CD4-positive, alpha-beta T cell treated with Interleukin-1 beta for 1 hour (primary cell): Measurements from ENCODE around the gene KRT9.

Source experiments
- DNase-seq, 2 donors: peaks; one replicate each; pipeline ENCODE4 v3.0.0-alpha.2; 2020 to 2022

The KRT9 gene

DNA sequence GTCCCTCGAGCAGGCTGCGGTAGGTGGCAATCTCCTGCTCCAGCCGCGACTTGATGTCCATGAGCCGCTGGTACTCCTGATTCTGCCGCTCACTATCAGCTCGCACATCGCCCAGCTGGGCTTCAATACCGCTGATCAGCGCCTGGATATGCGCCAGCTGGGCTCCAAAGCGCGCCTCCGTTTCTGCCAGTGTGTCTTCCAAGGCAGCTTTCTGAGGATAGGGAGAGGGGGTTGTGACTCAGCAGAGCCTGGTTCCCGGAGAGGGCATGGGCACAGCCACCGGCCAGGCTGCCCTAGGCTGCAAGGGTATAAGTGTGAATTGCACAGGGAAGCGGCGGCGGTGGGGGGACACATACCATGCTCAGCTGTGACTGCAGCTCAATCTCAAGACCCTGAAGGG is 48.1 kb downstream of the KRT9 start:
- no peak for DNase-seq

DNA sequence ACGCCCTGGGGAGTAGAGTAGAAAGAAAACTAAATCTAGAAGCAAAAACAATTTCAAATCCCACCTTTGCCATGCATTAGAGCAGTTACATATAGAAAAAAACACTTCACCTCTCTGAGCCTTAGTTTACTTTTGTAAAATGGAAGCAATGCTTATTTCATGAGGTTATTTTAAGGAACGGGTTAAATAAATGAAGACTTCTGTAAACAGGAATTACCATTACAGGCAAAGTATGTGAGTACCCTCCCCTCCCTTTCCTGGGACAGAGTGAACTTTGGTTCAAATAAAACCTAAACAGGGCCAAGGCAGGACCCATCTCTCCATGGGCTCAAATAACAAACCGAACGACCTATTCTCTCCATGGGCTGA is 48.6 kb downstream of the KRT9 start:
- DNase-seq, result no peak

DNA sequence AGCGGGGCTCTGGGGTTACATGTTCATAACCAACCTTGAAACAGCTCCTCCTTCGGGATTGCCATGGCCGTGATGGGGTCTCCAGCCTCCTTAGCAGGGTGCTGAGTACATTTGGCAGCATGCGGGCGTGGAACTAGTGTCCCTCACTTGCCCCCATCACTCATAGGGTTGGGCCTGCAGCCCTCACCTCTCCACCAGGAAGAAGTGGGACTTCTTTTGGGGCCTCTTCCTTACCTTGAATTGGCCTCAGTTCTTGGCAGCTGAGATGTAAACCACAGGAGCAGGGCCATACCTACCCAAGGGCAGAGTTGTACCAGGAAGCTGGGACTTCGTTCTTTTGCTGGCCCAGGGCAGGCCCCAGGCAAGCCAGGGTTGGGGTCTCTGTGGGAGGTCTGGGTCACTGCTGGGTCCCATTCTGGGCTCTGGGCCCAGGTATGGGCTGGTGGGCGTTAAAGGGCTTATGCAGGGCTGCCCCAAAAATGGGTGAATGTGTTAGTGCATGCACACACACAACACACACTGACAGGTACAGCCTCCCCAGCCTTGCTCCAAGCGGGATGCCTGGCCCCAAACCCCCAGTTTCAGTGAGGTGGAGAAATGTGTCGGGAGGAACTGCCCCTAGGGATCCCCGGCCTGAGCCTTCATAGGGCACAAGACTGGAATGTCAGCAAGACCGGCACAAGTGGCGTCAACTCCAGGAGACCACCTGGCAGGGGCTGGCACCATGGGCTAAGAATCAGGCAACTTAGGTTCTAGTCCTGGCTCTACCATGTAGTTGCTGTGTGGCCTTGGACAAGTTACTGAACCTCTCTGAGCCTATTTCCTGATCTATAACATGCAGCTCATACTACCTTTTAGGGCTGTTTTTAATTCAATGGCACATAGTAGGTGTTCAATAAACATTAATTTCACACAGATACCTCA is 49.3 kb downstream of the KRT9 start:
- DNase-seq, result no peak

DNA sequence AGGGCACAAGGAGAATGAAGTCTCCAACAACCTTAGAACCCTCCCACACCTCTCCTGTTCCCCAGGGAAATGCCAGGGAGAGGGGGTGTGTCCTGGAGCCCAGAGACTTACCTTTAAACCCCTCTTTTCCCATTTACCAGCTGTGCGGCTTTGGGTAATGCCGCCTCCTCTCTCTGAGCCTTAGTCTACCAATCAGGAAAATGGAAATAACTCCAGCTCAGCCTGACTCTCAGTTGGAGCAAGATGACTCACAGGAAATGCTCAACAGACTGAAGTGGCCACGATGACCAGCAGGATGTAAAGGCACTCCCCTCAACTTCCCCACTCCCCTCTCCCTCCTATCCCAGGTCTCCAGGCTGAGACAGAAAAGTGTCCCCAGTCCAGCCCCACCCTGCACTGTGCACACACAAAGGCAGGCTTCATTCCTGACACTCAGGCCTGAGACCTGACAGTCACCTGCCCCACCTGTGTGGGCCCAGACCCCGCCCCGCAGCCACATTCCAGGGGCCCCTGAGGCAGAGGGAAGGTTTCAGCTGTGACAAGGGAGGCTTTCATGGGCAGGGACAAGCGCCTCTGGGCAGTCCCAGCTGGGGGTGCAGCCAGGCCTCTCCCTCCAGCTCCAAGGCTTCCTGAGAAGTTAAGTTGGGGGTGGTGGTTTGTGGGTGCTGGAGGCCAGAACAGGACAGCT is 50.1 kb downstream of the KRT9 start:
- no peak for DNase-seq

DNA sequence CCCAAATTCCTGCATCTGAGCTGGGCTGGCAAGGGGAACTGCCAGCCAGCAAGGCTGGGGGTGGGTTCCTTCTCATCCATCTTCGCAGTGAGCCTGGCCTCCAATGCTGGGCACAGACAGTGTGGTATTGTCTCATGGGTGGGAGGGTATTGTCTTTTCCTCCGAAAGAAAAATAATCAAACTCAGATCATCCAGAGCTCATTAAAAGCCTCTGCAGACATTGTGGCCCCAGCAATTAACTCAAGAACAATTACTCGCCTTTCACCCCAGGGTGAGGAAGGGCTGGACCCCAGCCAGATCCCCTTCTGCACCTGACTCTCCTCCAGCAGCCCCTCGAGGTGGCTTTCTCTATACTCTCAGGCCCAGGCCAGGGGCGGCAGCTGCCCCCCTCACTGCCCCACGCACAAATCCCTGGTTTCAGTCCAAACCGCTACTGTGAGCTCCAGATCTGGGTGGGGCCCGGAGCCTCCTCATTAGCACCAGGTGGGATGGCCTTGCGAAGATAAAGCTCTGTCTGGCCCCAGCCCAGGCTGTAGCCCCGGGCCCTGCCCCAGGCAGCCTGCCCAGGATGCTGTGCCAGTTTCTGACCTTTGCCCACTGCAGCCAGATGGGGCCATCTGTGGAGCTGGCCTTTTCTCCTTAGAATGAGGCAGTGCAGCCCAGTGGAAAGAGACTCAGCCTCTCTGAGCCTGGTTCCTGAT is 50.9 kb downstream of the KRT9 start:
- no peak for DNase-seq

DNA sequence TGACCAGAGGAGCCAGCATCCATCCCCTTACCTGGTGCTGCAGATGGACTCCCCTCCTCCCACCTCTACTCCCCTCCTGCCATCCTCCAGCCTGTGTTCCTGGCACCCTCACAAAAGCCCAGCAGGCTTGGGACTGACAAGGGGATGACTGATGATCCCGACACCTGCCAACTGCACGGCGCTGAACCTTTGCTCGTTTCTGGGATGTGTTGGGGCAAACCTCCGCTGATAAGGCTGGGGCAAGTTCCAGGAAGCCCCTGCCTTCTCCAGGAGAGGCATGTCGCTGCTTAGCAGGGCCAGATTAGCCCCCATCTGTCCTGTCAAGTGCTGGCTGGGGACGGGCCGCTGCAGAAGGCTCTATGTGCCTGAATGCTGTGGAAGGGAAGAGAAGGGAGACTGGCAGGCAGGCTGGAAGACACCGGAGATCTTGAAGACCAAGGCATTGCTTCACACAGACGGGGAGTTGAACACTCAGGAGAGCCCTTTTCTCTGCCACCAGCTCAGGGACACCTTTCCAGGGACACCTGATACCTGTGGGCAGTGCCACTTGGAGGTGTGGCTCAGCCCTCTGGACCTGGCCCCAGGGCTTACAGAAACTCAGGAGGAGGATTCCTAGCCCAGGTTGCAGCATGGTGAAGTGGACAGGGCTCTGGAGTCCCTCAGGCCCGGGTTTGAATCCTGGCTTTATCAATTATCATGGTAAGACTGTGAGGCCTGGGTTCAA is 52.2 kb downstream of the KRT9 start:
- no peak for DNase-seq

DNA sequence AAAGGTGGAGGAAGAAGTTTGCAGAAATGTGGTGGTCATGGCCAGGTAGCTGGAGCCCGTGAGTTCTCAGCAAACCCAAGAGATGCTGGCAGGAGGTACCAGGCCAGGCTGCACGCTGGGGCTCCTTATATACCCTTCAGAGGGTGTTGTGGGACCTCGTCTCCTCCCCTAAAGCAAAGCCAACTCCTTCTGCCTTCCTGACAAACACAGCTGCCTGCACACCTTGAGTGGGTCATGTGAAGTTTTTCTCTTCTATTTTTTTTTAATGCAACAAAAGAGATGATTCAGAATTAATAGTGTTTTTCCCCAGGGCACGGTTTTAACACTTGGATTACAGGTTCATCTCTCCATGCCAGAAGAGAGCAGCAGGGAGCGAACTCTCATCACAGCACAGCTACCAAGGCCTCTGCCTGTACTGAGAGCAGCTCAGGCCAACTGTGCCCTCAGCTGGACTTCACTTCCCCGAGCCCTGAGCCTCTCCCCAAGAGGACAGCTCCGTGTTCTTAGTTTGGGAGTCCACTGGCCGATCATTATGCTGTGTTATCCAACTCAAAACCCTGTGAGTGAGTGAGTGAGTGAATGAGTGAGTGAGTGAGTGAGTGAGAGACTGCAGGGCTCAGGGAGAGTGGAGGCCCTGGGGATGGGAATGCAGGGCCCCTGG is 52.9 kb downstream of the KRT9 start, which contains the start of gene KRT15:
KRT15 (minus strand) TSS at position 102 of the 661 bp plus-strand sequence; CDS start at position 39, 63 bp downstream.
- DNase-seq, result no peak

DNA sequence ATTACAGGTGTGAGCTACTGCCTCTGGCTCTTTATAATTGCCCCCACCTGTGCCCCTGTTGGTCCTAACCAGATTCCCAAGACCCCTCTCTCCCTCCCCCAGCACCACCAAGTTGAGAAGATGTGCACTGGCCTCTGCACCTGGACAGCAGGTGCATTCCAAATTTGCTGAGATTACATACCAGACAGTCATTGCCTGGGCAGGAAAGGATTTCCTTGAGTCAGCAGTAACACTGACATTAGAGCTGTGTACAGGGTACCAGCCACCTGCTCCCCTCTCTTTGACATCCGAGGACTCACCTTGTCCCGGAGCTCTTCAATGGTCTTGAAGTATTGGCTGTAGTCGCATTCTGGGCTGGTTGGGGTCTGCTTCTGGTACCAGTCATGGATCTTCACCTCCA is 53.8 kb downstream of the KRT9 start:
- no peak for DNase-seq

DNA sequence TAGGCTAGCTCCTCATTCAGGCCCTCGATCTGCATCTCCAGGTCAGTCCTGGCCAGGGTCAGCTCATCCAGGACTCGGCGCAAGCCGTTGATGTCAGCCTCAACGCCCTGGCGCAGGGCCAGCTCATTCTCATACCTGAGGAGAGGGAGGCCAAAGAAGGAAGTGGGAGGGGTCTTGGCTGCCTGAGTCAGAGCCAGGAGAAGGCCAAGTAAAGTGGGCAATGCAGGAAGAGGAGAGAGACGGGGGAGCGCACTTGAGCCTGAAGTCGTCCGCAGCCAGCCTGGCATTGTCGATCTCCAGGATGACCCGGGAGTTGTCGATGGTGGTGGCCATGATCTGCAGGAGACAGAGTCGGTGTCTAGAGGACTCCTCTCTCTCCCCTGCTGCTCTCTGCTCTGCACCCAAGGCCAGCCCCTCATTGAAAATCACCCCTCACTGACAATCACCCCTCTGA is 55.0 kb downstream of the KRT9 start:
- DNase-seq, result no peak

DNA sequence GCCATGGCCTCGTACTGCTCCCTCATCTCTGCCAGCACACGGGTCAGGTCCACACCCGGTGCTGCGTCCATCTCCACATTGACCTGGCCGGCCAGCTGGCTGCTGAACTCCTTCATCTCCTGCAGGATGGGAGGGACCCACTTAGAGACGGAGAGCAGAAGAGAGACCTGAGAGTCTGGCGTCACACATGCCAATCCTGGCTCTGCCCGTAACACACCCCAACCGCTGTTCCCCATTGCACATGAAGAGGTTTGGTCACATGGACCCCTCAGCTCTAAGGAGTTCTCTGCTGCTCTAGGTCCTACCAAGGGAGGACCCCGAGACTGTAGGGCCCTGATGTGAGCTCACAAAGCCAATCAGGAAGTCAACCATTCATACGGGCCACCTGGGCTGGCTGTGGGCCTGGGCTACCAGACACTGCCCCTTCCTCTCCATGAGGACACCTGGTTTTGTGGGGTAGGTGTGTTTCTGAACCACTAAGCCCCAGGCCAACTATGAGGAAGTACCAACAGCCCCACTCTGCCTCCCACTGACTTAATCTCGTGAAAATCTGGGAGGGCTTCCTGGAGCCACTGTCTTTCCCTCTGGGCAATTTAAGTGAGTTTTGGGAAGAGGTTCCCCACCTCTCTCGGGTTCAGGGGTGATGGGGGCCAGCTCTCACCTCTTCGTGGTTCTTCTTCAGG is 55.6 kb downstream of the KRT9 start:
- DNase-seq, result no peak
